GM12878 (cell line): ENCODE results near the gene DRC1. TPM values are rescaled to one million over a fixed set of nuclear protein-coding genes. Genes with fewer than 3 reads are reported as not detected.

Experiments used
- ATAC-seq: fragments of 200-7000 bp; cut with Tn5 transposase; 3 replicates; pipeline ENCODE4 v1.9.1; 2020; ENCODE audit warnings: mild to moderate bottlenecking, moderate library complexity
- BruUV-seq: library from RNA; stranded (reverse); fragments of 400-500 nt; replicated peaks from 2 replicates; lab custom pipeline; 2021; lab: Mats Ljungman, UMichigan
- CTCF ChIA-PET: fragments of 300-600 bp; sonication (Branson Sonifier 250); formaldehyde crosslinking; extraction: SDS; loops from one replicate; lab custom pipeline; 2021; ENCODE audit warnings: inconsistent platforms; lab: Yijun Ruan, JAX
- POLR2A ChIA-PET: fragments of 350-600 bp; formaldehyde crosslinking; extraction: SDS; loops from one replicate; lab custom pipeline; 2021; ENCODE audit warnings: inconsistent platforms; lab: Charles Lee
- RAD21 ChIA-PET: fragments of 300-600 bp; sonication (Branson Sonifier 250); formaldehyde crosslinking; loops from one replicate; lab custom pipeline; 2023; ENCODE audit warnings: antibody characterized with exemption; ENCODE audit not compliant: unreplicated experiment; lab: Charles Lee
- SMC1A ChIA-PET: fragments of 300-600 bp; sonication (Branson Sonifier 250); formaldehyde crosslinking; loops from one replicate; lab custom pipeline; 2023; ENCODE audit not compliant: unreplicated experiment, uncharacterized antibody; lab: Charles Lee
- DNase-seq: peaks from one replicate; pipeline ENCODE4 v3.0.0-alpha.2; 2011; ENCODE audit warnings: low read depth, low spot score
- FAIRE-seq: peaks from 3 replicates; lab custom pipeline; 2011; peaks lifted over from hg19 to GRCh38; lab: Jason Lieb, UNC
- H2AFZ ChIP-seq: 2 replicates; pipeline ENCODE4 v1.6.0; 2011; ENCODE audit warnings: low read depth, low read length, control low read depth; ENCODE audit not compliant: control insufficient read depth
- H3K27ac ChIP-seq: 2 replicates; pipeline ENCODE4 v1.5.1; 2011; ENCODE audit warnings: control low read depth; ENCODE audit not compliant: control insufficient read depth, insufficient read depth
- H3K27me3 ChIP-seq, 2 experiments: replicated peaks in 1 of 2; 2 replicates each; pipeline versions ENCODE4 v1.6.0 to v1.6.1; 2011; ENCODE audit warnings: low read length in 1 of 2; ENCODE audit not compliant: control insufficient read depth in 2 of 2, insufficient read depth in 2 of 2
- H3K36me3 ChIP-seq, 2 experiments: 2 replicates each; pipeline ENCODE4 v1.5.1; 2011; ENCODE audit warnings: low read length in 1 of 2; ENCODE audit not compliant: control insufficient read depth in 2 of 2, insufficient read depth in 2 of 2
- H3K4me1 ChIP-seq: 2 replicates; pipeline ENCODE4 v1.6.1; 2011; ENCODE audit warnings: mild to moderate bottlenecking, low read length, moderate library complexity, mixed read lengths; ENCODE audit not compliant: control insufficient read depth, insufficient read depth
- H3K4me2 ChIP-seq: 2 replicates; pipeline ENCODE4 v1.6.0; 2011; ENCODE audit warnings: control low read depth; ENCODE audit not compliant: control insufficient read depth, insufficient read depth
- H3K4me3 ChIP-seq: fragments of 200-600 bp; sonication (generic); 2 replicates; pipeline ENCODE4 v1.5.1; 2016
- H3K79me2 ChIP-seq: 2 replicates; pipeline ENCODE4 v1.6.0; 2011; ENCODE audit warnings: low read length; ENCODE audit not compliant: control insufficient read depth, insufficient read depth
- H3K9ac ChIP-seq: 2 replicates; pipeline ENCODE4 v1.8.0; 2011; ENCODE audit warnings: low read length, control low read depth, mixed read lengths; ENCODE audit not compliant: control insufficient read depth, insufficient read depth
- H3K9me3 ChIP-seq: replicated peaks from 3 replicates; pipeline ENCODE4 v1.5.1; 2011; ENCODE audit warnings: mild to moderate bottlenecking, low read length; ENCODE audit not compliant: control insufficient read depth, insufficient read depth
- H4K20me1 ChIP-seq: 2 replicates; pipeline ENCODE4 v1.6.0; 2011; ENCODE audit not compliant: control insufficient read depth, insufficient read depth
- BACH1 ChIP-seq: fragments of 450-650 bp; IDR thresholded peaks from 2 replicates; pipeline ENCODE4 v1.6.1; 2017; ENCODE audit warnings: mild to moderate bottlenecking, borderline replicate concordance
- CBX5 ChIP-seq: sonication (generic); IDR thresholded peaks from 2 replicates; pipeline ENCODE4 v1.6.1; 2016; ENCODE audit warnings: low read depth, moderate library complexity, mild to moderate bottlenecking, inconsistent platforms
- MYB ChIP-seq: fragments of 150-350 bp; IDR thresholded peaks from 2 replicates; pipeline ENCODE4 v1.6.1; 2014; ENCODE audit warnings: mild to moderate bottlenecking, low read depth, low read length, borderline replicate concordance
- RFX5 ChIP-seq: IDR thresholded peaks from 2 replicates; pipeline ENCODE4 v1.6.1; 2011; ENCODE audit warnings: low read depth, low read length, improper control_type of control experiment
- SIN3A ChIP-seq: IDR thresholded peaks from 2 replicates; pipeline ENCODE4 v1.6.1; 2012; ENCODE audit warnings: low read depth, low read length, improper control_type of control experiment
- STAT3 ChIP-seq: IDR thresholded peaks from 2 replicates; pipeline ENCODE4 v1.6.1; 2011; ENCODE audit warnings: low read depth, low read length, improper control_type of control experiment
- TBL1XR1 ChIP-seq: IDR thresholded peaks from 2 replicates; pipeline ENCODE4 v1.6.1; 2012; ENCODE audit warnings: low read depth, low read length, improper control_type of control experiment
- WGBS: methylation state at CpG from one replicate; pipeline ENCODE4 v1.1.6; 2016; ENCODE audit warnings: low lambda C conversion rate; ENCODE audit not compliant: insufficient replicate concordance, insufficient coverage; ENCODE audit errors: missing lambda C conversion rate; 5-methylcytosine and 5-hydroxymethylcytosine counted together
- in situ Hi-C: fragments of 300-500 bp; cut with MboI; formaldehyde crosslinking; loops from 9 replicates; pipeline ENCODE4 v1.14.3; 2018; ENCODE audit warnings: mixed read lengths
- intact Hi-C: fragments of 100-400 bp; cut with micrococcal nuclease; formaldehyde crosslinking; loops from one replicate; pipeline ENCODE4 v1.14.2; 2022; ENCODE audit not compliant: unreplicated experiment
- polyA plus RNA-seq, 11 experiments: library from polyadenylated mRNA; depleted of rRNA in 4 of 11; unstranded in 6 of 11; stranded (reverse) in 5 of 11; fragments of >200 nt; fragmentation: Nextera tagmentation in 4 of 11; fragmentation: Illumina TruSeq in 1 of 11; extraction: Ambion mirVana in 4 of 11; extraction: Trizol in 1 of 11; gene quantifications; 1 replicate in 1 of 11; 2 replicates in 10 of 11; pipeline versions ENCODE4 v1.2.1 to v1.2.3, GENCODE V29; 2011 to 2016; ENCODE audit warnings: inconsistent platforms in 2 of 11, missing spikeins in 2 of 11, low read depth in 1 of 11
- total RNA-seq, 4 experiments: library from RNA; depleted of rRNA in 3 of 4; stranded (reverse); fragments of >200 nt in 3 of 4; fragmentation: Illumina TruSeq in 1 of 4; extraction: Trizol in 1 of 4; gene quantifications; 2 replicates each; pipeline versions ENCODE4 v1.2.1 to v1.2.3, GENCODE V29; 2013 to 2021
- TF ChIP-seq, protein P1 (sequence below): fragments of 150-350 bp; IDR thresholded peaks from 2 replicates; pipeline ENCODE4 v1.6.1; 2014; ENCODE audit warnings: mild to moderate bottlenecking, low read depth, low read length

Gene DRC1
- total and polyA plus RNA-seq, 10 of the 15 experiments (the other 5 are each of a cell fraction or from before 2014, with no cell fraction given): 0.03 TPM; not detected in 9

GRCh38 chr2:26486789-26487188 is 85.1 kb downstream of the DRC1 start:
- Histone ChIP-seq H3K36me3 (no peaks in the 10 kb centered on the region), H3K27me3 (no peaks in the 10 kb centered on the region), H3K9ac (no peak overlapping the region), H3K4me2 (no peak overlapping the region), H3K4me3 (no peak overlapping the region), H2AFZ (no peak overlapping the region), H3K27ac (no peak overlapping the region), H4K20me1 (no peaks in the 10 kb centered on the region), H3K9me3 (no peaks in the 10 kb centered on the region), H3K79me2 (no peaks in the 10 kb centered on the region), H3K4me1 (no peaks in the 10 kb centered on the region)
- WGBS: 43% methylated on average over 3 of the region's 3 CpGs
- in situ Hi-C loops (no loop called here), intact Hi-C loops (no loop called here)
- ATAC-seq: no peak
- ChIA-PET POLR2A (no interaction called here), SMC1A (no interaction called here), RAD21 (no interaction called here), CTCF (no interaction called here)
- no peak for DNase-seq
- no peak for FAIRE-seq
- no TSS peak for BruUV-seq
- no peak for TF ChIP-seq TBL1XR1
- TF ChIP-seq, protein P1, sequence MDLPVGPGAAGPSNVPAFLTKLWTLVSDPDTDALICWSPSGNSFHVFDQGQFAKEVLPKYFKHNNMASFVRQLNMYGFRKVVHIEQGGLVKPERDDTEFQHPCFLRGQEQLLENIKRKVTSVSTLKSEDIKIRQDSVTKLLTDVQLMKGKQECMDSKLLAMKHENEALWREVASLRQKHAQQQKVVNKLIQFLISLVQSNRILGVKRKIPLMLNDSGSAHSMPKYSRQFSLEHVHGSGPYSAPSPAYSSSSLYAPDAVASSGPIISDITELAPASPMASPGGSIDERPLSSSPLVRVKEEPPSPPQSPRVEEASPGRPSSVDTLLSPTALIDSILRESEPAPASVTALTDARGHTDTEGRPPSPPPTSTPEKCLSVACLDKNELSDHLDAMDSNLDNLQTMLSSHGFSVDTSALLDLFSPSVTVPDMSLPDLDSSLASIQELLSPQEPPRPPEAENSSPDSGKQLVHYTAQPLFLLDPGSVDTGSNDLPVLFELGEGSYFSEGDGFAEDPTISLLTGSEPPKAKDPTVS: no peak
- no peak for TF ChIP-seq CBX5
- TF ChIP-seq STAT3: no peak
- no peak for TF ChIP-seq BACH1
- TF ChIP-seq SIN3A: no peak
- TF ChIP-seq MYB: no peak
- TF ChIP-seq RFX5: no peak
